NT2/D1 (cell line): ENCODE results near the gene PALLD.

Experiments used
- YY1 ChIP-seq: IDR thresholded peaks from 2 replicates; pipeline ENCODE4 v1.6.1; 2011; ENCODE audit not compliant: insufficient read length, insufficient read depth
- ZNF274 ChIP-seq: IDR thresholded peaks from 2 replicates; pipeline ENCODE4 v1.6.1; 2011; ENCODE audit warnings: mild to moderate bottlenecking, low read depth, low read length

GRCh38 chr4:168856312-168856711 is 359.5 kb downstream of the PALLD start:
- TF ChIP-seq ZNF274 (no peak), YY1 (no peak)
